Keratinocyte (primary cell): Measurements from ENCODE around the gene GRPEL1. TPM values are rescaled to one million over a fixed set of nuclear protein-coding genes. Genes with fewer than 3 reads are reported as not detected.

Experiments used
- DNase-seq: peaks from one replicate; pipeline ENCODE4 v3.0.0-alpha.2; 2011; ENCODE audit warnings: low read depth, missing footprints, low spot score
- FAIRE-seq: peaks from 2 replicates; lab custom pipeline; 2011; peaks lifted over from hg19 to GRCh38; lab: Jason Lieb, UNC
- H2AFZ ChIP-seq: 2 replicates; pipeline ENCODE4 v1.6.0; 2012; ENCODE audit warnings: low read length, control low read depth, inconsistent platforms; ENCODE audit not compliant: control insufficient read depth
- H3K27ac ChIP-seq: 2 replicates; pipeline ENCODE4 v1.5.1; 2011; ENCODE audit warnings: low read length; ENCODE audit not compliant: control insufficient read depth, insufficient read depth
- H3K27me3 ChIP-seq: 3 replicates; pipeline ENCODE4 v1.6.0; 2011; ENCODE audit warnings: low read length; ENCODE audit not compliant: control insufficient read depth, insufficient read depth; ENCODE audit errors: extremely low read depth
- H3K36me3 ChIP-seq, 2 experiments: 2 replicates in 1 of 2; 3 replicates in 1 of 2; pipeline ENCODE4 v1.5.1; 2011; ENCODE audit warnings: low read length in 2 of 2, mild to moderate bottlenecking in 1 of 2; ENCODE audit not compliant: control insufficient read depth in 2 of 2, insufficient read depth in 2 of 2; ENCODE audit errors: extremely low read depth in 1 of 2
- H3K4me1 ChIP-seq: 3 replicates; pipeline ENCODE4 v1.5.1; 2011; ENCODE audit warnings: low read length; ENCODE audit not compliant: control insufficient read depth, insufficient read depth; ENCODE audit errors: extremely low read depth
- H3K4me2 ChIP-seq: 3 replicates; pipeline ENCODE4 v1.6.0; 2011; ENCODE audit warnings: low read depth, low read length; ENCODE audit not compliant: control insufficient read depth, insufficient read depth; ENCODE audit errors: extremely low read depth
- H3K4me3 ChIP-seq, 3 experiments: fragments of 200-600 bp in 1 of 3; sonication (generic) in 1 of 3; 2 replicates in 2 of 3; 3 replicates in 1 of 3; pipeline ENCODE4 v1.5.1; 2011 to 2016; ENCODE audit warnings: low read length in 3 of 3, mild to moderate bottlenecking in 3 of 3, control low read depth in 2 of 3, inconsistent platforms in 1 of 3, low read depth in 1 of 3, mixed read lengths in 1 of 3, mixed run types in 1 of 3, moderate library complexity in 1 of 3; ENCODE audit not compliant: control insufficient read depth in 2 of 3, insufficient read depth in 2 of 3; ENCODE audit errors: extremely low read depth in 1 of 3
- H3K79me2 ChIP-seq: 2 replicates; pipeline ENCODE4 v1.6.0; 2012; ENCODE audit warnings: low read length; ENCODE audit not compliant: control insufficient read depth, insufficient read depth
- H3K9ac ChIP-seq: 3 replicates; pipeline ENCODE4 v1.6.0; 2011; ENCODE audit warnings: low read length; ENCODE audit not compliant: control insufficient read depth, insufficient read depth; ENCODE audit errors: extremely low read depth
- H3K9me1 ChIP-seq: 3 replicates; pipeline ENCODE4 v1.6.0; 2011; ENCODE audit warnings: low read length; ENCODE audit not compliant: control insufficient read depth, insufficient read depth; ENCODE audit errors: extremely low read depth
- H3K9me3 ChIP-seq: 2 replicates; pipeline ENCODE4 v1.5.1; 2012; ENCODE audit warnings: low read depth, low read length; ENCODE audit not compliant: control insufficient read depth
- H4K20me1 ChIP-seq: 3 replicates; pipeline ENCODE4 v1.6.0; 2011; ENCODE audit warnings: low read length; ENCODE audit not compliant: control insufficient read depth, insufficient read depth; ENCODE audit errors: extremely low read depth
- CTCF ChIP-seq, 3 experiments: IDR thresholded peaks in 1 of 3; conservative IDR thresholded peaks in 1 of 3; optimal IDR thresholded peaks in 1 of 3; 2 replicates in 2 of 3; 3 replicates in 1 of 3; pipeline versions ENCODE3 to v1.5.1; 2011; ENCODE audit warnings: low read length in 3 of 3, mild to moderate bottlenecking in 3 of 3, moderate library complexity in 2 of 3, control low read depth in 1 of 3, inconsistent platforms in 1 of 3; ENCODE audit not compliant: insufficient read depth in 2 of 3; ENCODE audit errors: extremely low read depth in 1 of 3
- EZH2 ChIP-seq: IDR thresholded peaks from one replicate; pipeline ENCODE4 v1.6.1; 2012; ENCODE audit warnings: inconsistent platforms, mild to moderate bottlenecking, low read length, moderate library complexity
- dilution Hi-C: fragments of 300-500 bp; cut with MboI; formaldehyde crosslinking; loops from one replicate; pipeline ENCODE4 v1.7.0; 2020; ENCODE audit warnings: low sequenced_read_pairs; ENCODE audit not compliant: extremely low pct_ligation_motif_present
- polyA plus RNA-seq, 5 experiments: library from polyadenylated mRNA; depleted of rRNA in 3 of 5; stranded (reverse) in 3 of 5; stranded (forward) in 1 of 5; unstranded in 1 of 5; fragments of >200 nt; gene quantifications; 1 replicate in 1 of 5; 2 replicates in 3 of 5; 3 replicates in 1 of 5; pipeline versions ENCODE4 v1.2.1 to v1.2.3, GENCODE V29; 2011 to 2012; ENCODE audit warnings: missing spikeins in 2 of 5, low read depth in 1 of 5, low replicate concordance in 1 of 5

Gene GRPEL1
- polyA plus RNA-seq, 1 donor (not counting 4 experiments of a cell fraction or from before 2014, with no cell fraction given), result 59.1 TPM

GRCh38 chr4:7013175-7013574 lies 54.7 kb downstream of the GRPEL1 start:
- no peak overlapping the region for H2AFZ ChIP-seq
- H3K4me3 ChIP-seq, result no peak overlapping the region
- peaks cover 53 to 63% of the 10 kb centered on the region in 2 experiments for H3K36me3 ChIP-seq
- no peaks in the 10 kb centered on the region for H3K9me3 ChIP-seq
- DNase-seq (no peak), FAIRE-seq (no peak)
- no peak overlapping the region for H3K27ac ChIP-seq
- no peaks in the 10 kb centered on the region for H3K9me1 ChIP-seq
- H4K20me1 ChIP-seq, result no peaks in the 10 kb centered on the region
- dilution Hi-C loops, result no loop called here
- no peak overlapping the region for H3K9ac ChIP-seq
- TF ChIP-seq CTCF (optimal IDR thresholded peaks at IDR 0.05 in 1 of 3, IDR thresholded peaks at IDR 0.05 in 1 of 3, conservative IDR thresholded peaks at IDR 0.05 in 1 of 3; ENCODE audit: extremely low read depth in 1 of 3, insufficient read depth in 2 of 3, low read length in 3 of 3), result no peak
- no peaks in the 10 kb centered on the region for H3K4me1 ChIP-seq
- no peak overlapping the region for H3K4me2 ChIP-seq
- H3K79me2 ChIP-seq, result peaks cover 3% of the 10 kb centered on the region
- H3K27me3 ChIP-seq, result no peaks in the 10 kb centered on the region

- dilution Hi-C loops, result no loop called here
- DNase-seq, result no peak
- Histone ChIP-seq H3K9me1 (no peaks in the 10 kb centered on the region), H3K27ac (no peak overlapping the region), H3K9ac (no peak overlapping the region), H3K36me3 (peaks cover 40 to 57% of the 10 kb centered on the region in 2 experiments), H2AFZ (no peak overlapping the region), H3K4me3 (no peak overlapping the region), H3K27me3 (no peaks in the 10 kb centered on the region), H4K20me1 (no peaks in the 10 kb centered on the region), H3K9me3 (no peaks in the 10 kb centered on the region), H3K4me2 (no peak overlapping the region), H3K79me2 (peaks cover 2% of the 10 kb centered on the region), H3K4me1 (peaks cover 2% of the 10 kb centered on the region)
- FAIRE-seq, result no peak
- TF ChIP-seq CTCF (optimal IDR thresholded peaks at IDR 0.05 in 1 of 3, IDR thresholded peaks at IDR 0.05 in 1 of 3, conservative IDR thresholded peaks at IDR 0.05 in 1 of 3; ENCODE audit: extremely low read depth in 1 of 3, insufficient read depth in 2 of 3, low read length in 3 of 3) (no peak), EZH2 (no peak)
Observed at GRCh38 chr4:7009564-7009963, 58.3 kb downstream of the GRPEL1 start.

Other genes with a start within 250 kb of the GRPEL1 start
- 49.8 to 55.1 TPM (median 52.0 TPM) in 3 replicates for gene TBC1D14, start 158.2 kb downstream of the GRPEL1 start, polyA plus RNA-seq
- gene TADA2B, start 24.7 kb downstream of the GRPEL1 start, polyA plus RNA-seq, result 4.6 to 7.2 TPM (median 5.3 TPM) in 3 replicates
- 0.01 to 0.40 TPM (median 0.09 TPM) in 3 replicates for gene SORCS2, start 124.5 kb upstream of the GRPEL1 start, polyA plus RNA-seq